Coronary artery (tissue), 2 donors: ENCODE data around the gene MAGEB6.

Experiments used
- DNase-seq: peaks from one replicate; pipeline ENCODE4 v3.0.0-alpha.2; 2017; ENCODE audit warnings: low spot score
- H3K27ac ChIP-seq, 2 donors: fragments of 200-600 bp; sonication (generic); one replicate each; pipeline ENCODE4 v1.5.1; 2016 to 2019
- H3K4me3 ChIP-seq: fragments of 200-600 bp; sonication (generic); 2 replicates; pipeline ENCODE4 v1.5.1; 2016; ENCODE audit warnings: mild to moderate bottlenecking, moderate library complexity
- TF ChIP-seq, protein P1 (sequence below): fragments of 200-600 bp; sonication (generic); IDR thresholded peaks from one replicate; pipeline ENCODE4 v1.5.1; 2019; ENCODE audit warnings: antibody characterized with exemption

Gene MAGEB6

DNA sequence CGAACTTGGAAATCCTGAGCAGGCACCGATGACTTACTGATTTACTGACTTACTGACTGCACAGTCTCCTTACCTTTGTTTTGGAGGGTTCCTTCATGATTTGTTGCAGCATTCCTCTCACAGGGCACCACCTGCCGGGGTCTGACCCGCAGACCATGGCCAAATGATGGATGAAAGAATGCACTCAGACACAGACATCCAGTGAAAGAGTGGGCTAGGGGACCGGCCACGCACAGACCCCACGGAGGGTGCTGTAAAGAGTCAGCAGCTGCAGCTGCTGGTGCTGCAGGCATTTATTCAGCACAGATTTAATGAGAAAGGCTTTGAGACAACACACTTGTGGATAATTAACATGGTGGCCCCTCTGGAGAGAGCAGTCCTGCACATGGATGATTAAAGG lies 27.1 kb downstream of the MAGEB6 start:
- no peak overlapping the region for H3K27ac ChIP-seq
- TF ChIP-seq, protein P1, sequence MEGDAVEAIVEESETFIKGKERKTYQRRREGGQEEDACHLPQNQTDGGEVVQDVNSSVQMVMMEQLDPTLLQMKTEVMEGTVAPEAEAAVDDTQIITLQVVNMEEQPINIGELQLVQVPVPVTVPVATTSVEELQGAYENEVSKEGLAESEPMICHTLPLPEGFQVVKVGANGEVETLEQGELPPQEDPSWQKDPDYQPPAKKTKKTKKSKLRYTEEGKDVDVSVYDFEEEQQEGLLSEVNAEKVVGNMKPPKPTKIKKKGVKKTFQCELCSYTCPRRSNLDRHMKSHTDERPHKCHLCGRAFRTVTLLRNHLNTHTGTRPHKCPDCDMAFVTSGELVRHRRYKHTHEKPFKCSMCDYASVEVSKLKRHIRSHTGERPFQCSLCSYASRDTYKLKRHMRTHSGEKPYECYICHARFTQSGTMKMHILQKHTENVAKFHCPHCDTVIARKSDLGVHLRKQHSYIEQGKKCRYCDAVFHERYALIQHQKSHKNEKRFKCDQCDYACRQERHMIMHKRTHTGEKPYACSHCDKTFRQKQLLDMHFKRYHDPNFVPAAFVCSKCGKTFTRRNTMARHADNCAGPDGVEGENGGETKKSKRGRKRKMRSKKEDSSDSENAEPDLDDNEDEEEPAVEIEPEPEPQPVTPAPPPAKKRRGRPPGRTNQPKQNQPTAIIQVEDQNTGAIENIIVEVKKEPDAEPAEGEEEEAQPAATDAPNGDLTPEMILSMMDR, result no peak
- no peak overlapping the region for H3K4me3 ChIP-seq
- DNase-seq, result no peak

DNA sequence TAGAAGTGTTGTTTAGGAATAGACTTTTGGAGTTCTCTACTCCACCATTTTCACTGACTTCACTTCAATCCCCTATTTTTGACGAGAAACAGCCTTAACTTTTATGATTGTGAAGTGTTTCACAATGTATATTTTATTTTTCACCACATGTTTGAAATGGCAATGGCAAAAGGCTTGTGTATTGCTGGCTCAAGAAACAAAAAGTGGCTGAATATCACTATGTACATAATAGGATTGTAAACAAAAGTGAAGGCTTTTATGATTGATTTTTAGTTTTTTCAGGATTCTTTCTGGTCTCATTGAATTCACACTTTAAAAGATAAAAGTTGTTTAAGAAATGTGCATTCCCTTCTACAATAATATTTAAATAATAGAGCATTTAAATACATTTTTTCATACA lies 41.9 kb downstream of the MAGEB6 start:
- TF ChIP-seq, protein P1, result no peak
- no peak overlapping the region for H3K27ac ChIP-seq
- no peak for DNase-seq
- H3K4me3 ChIP-seq, result no peak overlapping the region
